ENCODE results near the gene IFITM1.
A peak's percentile ranks its signal among the peaks of the same experiment; 100 is the strongest.
"Not testable (repeated sequence)": the region's sequence is repeated elsewhere in the genome, so short reads cannot be mapped to it uniquely, and the experiment has no call there.

The IFITM1 gene

GRCh38 chr11:350033-350722 lies 36.3 kb downstream of the IFITM1 start:
- DNase-seq: not testable (repeated sequence)

DNA sequence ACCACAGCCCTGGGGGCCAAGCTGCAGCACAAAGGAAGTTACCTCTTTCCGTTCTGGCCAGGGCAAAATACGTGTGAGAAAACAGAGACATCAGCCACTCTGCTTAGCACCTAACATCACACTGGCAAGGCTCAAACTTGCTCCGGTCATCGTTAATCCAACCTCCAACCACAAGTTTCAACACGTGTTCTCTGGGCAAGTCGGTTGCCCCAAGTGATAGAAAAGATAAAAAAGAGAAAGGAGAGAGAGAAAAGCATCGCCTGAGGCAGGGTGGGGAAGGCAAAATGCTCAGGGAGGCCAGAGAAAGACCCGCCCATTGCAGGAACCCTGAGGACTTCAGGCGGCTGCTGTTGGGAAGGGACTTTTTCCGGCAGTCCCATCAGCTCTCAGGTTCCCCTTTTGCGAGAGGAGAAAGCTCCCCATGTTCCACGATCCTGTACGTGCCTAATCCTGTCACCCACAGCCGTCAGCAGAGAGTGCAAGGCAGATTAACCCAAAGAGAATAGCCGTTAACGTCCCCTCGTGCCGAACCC lies 36.9 kb downstream of the IFITM1 start:
- peak; percentile 33 for DNase-seq

- DNase-seq: no peak
Observed at GRCh38 chr11:351411-351810, 37.6 kb downstream of the IFITM1 start.

DNA sequence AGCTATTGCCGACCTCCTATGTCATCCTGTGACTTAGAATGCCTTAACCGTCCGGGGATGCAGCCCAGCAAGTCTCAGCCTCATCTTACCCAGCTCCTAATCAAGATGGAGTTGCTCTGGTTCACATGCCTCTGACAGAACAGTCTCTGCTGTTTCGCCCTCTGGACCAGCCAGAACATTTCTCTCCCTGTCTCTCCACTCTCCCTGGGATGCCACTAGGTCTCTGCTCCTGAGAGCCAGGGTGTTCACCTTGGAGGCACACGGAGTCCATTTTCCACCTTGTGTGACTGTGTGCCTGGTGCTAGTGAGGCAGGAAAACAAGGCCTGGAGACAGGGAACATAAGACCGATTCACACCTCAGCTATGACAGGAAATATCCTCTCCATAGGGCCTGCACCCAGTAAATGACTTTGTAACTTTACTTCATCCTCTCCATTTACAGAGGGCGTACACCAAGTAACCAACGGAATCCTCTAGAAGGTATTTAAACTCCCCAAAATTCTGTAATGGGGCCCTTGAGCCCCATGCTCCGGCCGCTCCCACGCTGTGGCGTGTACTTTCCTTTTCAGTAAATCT lies 38.7 kb downstream of the IFITM1 start:
- no peak for DNase-seq

DNA sequence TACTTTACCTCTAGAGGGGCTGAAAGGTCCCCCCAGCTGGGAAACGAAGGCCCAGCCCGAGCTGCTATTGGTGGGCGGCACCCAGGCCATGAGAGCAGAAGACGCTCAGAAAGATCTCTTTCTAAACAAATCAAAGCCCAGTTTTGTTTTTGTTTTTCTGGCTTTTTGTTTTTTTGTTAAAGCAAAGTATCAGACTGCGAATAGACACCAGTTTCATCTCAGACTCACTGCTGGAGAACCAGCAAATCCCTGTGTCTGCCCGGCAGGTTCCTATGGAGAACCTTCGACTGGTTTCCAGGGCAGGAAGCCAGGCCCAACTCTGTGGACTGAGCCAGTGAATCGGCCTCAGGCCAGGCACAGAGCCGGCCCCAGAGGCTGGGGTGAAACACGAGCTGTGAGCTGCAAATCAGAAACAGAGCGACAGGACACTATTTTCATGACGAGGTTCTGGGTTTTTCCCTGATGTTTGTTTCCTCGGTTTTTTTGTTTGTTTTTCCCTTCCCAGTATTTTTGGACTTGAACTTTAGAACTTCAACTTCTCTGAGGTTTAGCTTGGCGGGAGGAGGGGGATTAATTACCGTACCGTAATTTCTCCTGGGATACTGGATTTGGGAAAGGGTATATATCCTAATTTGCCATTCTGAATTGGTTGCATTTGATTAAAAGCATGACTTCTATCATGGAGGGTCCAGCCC lies 39.5 kb downstream of the IFITM1 start:
- no peak for DNase-seq

DNA sequence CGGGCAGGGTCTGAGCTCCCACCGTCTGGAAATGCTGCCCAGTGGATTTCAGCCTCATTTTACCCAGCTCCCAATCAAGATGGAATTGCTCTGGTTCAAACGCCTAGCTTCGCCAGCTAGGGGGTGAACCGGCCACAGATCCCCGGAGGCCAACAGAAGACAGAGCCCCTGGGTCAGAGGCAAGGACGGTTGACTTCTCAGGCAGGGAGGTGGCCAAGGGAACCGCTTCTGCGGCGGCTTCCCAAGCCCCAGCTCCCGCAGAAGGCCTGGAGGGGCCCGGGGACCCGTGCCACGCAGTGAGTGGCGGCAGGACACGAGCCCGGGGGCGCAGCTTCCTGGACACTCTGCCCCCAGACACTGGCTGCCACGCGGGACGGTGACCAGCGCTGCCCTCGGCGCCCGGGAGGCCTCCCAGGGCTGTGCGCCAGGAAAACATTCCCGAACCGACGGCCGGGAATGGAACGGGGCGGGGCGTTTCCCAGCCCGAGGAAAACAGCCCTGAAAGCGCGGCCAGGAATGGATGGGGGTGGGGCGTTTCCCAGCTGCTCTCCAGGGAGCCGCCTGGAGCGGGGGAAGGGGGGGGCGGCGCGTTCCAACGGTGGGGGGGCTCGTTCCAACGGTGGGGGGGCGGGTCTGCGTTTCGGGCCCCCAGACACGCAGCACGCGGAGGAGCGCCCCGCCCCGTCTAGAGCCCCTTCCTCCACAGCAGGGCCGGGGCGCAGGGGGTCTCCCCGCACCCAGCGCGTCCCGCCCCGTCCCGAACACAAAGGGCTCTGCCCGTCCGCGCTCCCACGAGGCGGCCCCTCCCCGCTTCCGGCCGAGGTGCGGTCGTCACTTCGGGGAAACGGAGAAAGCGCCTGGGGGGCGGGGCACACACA lies 42.0 kb downstream of the IFITM1 start:
- peak; percentile 93 for DNase-seq

- no peak for DNase-seq
Observed at GRCh38 chr11:356610-357009, 42.8 kb downstream of the IFITM1 start.

DNA sequence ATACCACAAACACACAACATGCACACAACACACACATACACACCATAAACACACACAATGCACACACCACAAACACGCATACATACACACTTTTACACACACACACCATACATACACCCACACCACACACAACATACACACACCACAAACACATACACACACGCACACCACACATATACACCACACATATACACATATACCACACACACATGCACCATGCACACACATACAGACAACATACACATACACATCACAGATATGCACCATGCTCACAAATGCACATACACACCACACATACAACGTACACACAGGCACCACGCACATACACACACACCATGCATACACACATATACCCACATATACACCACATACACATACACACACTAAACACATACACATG lies 43.7 kb downstream of the IFITM1 start:
- no peak for DNase-seq

DNA sequence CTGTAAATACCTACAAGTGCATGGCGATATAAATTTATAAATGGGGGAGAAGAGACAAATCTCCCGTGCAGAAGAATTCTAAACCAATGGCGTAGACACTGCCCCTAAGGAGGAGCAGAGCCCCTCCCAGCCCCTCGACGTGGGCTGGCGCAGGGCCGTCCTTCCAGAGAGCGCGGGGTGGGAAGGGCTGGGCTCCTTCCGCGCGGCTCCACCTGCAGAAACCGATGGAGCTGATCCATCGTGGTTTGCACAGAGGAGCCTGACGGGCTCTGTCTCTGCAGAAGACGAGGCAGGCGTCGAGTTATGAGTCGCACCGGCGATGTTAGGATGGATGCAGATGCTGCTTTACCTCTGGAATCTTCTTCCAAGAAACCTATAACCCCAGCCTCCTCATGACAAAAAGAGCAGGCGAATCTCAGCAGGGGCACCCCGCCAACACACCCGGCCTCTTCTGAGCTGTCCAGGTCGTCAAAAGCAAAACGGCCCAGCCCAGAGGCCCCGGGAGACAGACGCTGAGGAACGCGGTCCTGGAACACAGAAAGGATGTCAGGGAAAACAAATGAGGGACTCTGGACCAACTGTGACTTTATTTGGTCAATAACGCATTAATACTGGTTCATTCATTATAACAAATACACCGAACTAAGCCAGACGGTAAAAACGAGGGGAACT lies 44.4 kb downstream of the IFITM1 start:
- no peak for DNase-seq

GRCh38 chr11:359181-359714 lies 45.4 kb downstream of the IFITM1 start:
- peak; percentile 53 for DNase-seq

DNA sequence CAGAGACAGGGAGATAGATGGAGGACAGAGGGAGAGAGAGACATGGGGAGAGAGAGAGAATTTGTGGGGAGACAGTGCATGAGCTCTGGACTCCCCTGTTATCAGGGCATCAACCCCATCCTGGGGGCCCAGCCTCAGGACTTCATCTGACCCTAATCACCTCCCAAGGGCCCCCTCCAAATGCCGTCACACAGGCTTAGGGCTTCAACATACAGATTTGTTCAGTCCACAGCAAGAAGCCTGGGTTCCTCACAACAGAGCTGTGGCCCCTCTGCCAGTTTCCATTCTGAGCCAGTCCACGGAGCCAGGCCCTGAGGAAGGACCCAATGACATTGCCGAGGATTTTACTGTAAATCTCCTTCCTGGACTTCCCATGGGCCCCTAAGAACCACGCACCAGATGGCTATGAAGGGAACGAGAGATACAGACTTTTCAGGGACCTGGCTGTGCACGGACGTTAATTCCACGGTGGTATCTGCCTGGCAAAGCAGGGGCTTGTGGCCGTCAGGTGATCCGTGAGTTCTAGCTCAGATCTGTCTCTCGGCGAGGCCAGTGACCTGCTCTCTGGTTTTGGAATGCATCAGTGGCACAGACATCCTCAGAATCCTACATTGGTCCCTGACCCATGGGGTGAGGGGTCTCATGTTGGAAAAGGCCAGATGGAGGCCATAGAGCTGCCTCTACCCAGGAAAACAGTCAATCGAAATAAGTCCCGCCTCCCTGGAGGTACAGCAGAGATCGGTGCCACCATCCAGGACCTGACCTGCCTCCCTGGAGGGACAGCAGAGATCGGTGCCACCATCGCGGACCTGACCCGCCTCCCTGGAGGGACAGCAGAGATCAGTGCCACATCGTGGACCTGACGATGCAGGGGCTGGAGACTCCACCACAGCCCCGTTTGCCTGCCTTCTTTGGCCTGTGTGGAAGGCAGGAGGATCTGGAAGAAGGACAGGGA lies 46.8 kb downstream of the IFITM1 start:
- no peak for DNase-seq

DNA sequence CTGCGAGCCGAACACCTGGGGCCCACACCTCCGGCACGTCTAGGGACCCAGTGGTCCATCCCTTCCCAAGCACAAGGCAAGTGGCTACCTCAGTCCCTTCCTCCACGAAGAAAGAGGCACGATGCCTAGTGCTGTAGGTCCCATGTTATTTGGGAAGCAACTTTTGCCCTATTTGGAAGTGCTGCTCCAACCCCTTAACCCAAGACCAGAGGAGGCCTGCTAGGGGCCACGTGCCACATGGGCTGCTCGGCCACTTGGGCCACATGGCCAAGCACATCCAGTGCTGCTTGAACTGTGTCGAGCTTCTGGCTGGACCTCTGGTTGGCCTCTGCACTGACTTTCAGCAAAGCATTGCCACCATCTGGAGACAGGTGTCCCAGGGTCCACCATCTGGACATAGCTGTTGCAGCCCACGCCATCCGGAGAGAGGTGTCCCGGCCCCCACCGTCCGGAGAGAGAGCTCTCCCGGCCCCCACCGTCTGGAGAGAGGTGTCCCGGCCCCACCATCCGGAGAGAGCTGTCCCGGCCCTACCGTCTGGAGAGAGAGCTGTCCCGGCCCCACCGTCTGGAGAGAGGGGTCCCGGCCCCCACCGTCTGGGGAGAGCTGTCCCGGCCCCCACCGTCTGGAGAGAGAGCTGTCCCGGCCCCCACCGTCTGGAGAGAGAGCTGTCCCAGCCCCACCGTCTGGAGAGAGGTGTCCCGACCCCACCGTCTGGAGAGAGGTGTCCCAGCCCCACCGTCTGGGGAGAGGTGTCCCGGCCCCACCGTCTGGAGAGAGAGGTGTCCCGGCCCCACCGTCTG lies 49.0 kb downstream of the IFITM1 start:
- DNase-seq: no peak

DNA sequence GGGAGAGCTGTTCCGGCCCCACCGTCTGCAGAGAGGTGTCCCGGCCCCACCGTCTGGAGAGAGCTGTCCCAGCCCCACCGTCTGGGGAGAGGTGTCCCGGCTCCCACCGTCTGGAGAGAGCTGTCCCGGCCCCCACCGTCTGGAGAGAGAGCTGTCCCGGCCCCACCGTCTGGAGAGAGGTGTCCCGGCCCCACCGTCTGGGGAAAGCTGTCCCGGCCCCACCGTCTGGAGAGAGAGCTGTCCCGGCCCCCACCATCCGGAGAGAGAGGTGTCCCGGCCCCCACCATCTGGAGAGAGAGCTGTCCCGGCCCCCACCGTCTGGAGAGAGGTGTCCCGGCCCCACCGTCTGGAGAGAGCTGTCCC lies 49.6 kb downstream of the IFITM1 start:
- not testable (repeated sequence) for DNase-seq

- peak; percentile 83 for DNase-seq
Observed at GRCh38 chr11:363948-364761, 50.3 kb downstream of the IFITM1 start.

Measured in CD4-positive, alpha-beta T cell treated with Interleukin-10 for 1 hour (primary cell).